Psoas muscle (tissue), 8 donors: ENCODE results near the gene ENDOD1. TPM values are rescaled to one million over a fixed set of nuclear protein-coding genes. Genes with fewer than 3 reads are reported as not detected.
"Not testable (repeated sequence)": the region's sequence is repeated elsewhere in the genome, so short reads cannot be mapped to it uniquely, and the experiment has no call there.

Experiments
- ATAC-seq, 4 donors: fragments of 200-7000 bp; cut with Tn5 transposase; one replicate each; pipeline ENCODE4 v1.9.1; 2020; ENCODE audit warnings: moderate library complexity in 3 of 4, mild to moderate bottlenecking in 2 of 4
- DNase-seq, 2 donors: peaks; one replicate each; pipeline ENCODE4 v3.0.0-alpha.2; 2020
- H3K27ac ChIP-seq: fragments of 200-600 bp; one replicate; pipeline ENCODE4 v1.8.0; 2022
- H3K27me3 ChIP-seq, 3 donors: fragments of 200-600 bp in 1 of 3; one replicate each; pipeline versions ENCODE4 v1.6.1 to v1.8.0; 2013 to 2022; ENCODE audit warnings: low read length in 2 of 3, mild to moderate bottlenecking in 2 of 3, moderate library complexity in 1 of 3; ENCODE audit not compliant: insufficient read depth in 3 of 3
- H3K36me3 ChIP-seq, 2 donors: fragments of 200-600 bp in 1 of 2; one replicate each; pipeline versions ENCODE4 v1.6.1 to v1.8.0; 2013 to 2022; ENCODE audit warnings: low read depth in 1 of 2, mild to moderate bottlenecking in 1 of 2, moderate library complexity in 1 of 2; ENCODE audit not compliant: insufficient read depth in 1 of 2
- H3K4me1 ChIP-seq: fragments of 200-600 bp; one replicate; pipeline ENCODE4 v1.8.0; 2022
- H3K4me3 ChIP-seq: fragments of 200-600 bp; one replicate; pipeline ENCODE4 v1.8.0; 2022; ENCODE audit warnings: mild to moderate bottlenecking
- H3K9me3 ChIP-seq: fragments of 200-600 bp; one replicate; pipeline ENCODE4 v1.8.0; 2022
- CTCF ChIP-seq: fragments of 200-600 bp; IDR thresholded peaks from one replicate; pipeline ENCODE4 v1.8.0; 2022; ENCODE audit warnings: antibody characterized with exemption
- WGBS, 3 donors: extraction: QIAGEN DNeasy Blood & Tissue Kit; methylation state at CpG; one replicate each; pipeline versions ENCODE4 v1.1.6 to v1.1.7; 2013; 5-methylcytosine and 5-hydroxymethylcytosine counted together
- intact Hi-C, 2 donors: fragments of 100-400 bp; cut with DNase I; formaldehyde crosslinking; loops; one replicate each; pipeline versions ENCODE4 v1.11.0 to v1.14.2; 2022
- polyA plus RNA-seq, 3 donors: library from polyadenylated mRNA; stranded (reverse); fragments of 200-250 nt; gene quantifications; one replicate each; pipeline ENCODE4 v1.2.3, GENCODE V29; 2013
- total RNA-seq, 4 donors: library from RNA; stranded (reverse); fragmentation: NEBNext Ultra II Directional in 2 of 4; extraction: Animal tissue kit (Norgen Biotek cat#: 25700) in 2 of 4; gene quantifications; one replicate each; pipeline versions ENCODE4 v1.2.1 to v1.2.4, GENCODE V29; 2021 to 2023
- donor health status: healthy with polysubstance abuse.
- donor health status: DM: no; HTN: no; CAD: no; lungs with moderate emphysema.
- donor health status: Bipolar disorder and iron deficiency.
- donor health status: healthy.
- donor health status: DM: yes; HTN: yes; CAD: no.
- donor health status: DM: no; HTN: no; CAD: no.
- donor health status: DM: no; HTN: no; CAD: no.
- donor health status: DM: yes; HTN: yes; CAD: no.

The ENDOD1 gene
- total and polyA plus RNA-seq, 7 donors = 9.8 to 55.3 (median 29.0) TPM

- Histone ChIP-seq H3K4me1 (no peaks in the 10 kb centered on the region), H3K27ac (no peak overlapping the region), H3K9me3 (no peaks in the 10 kb centered on the region), H3K36me3 (no peaks in the 10 kb centered on the region), H3K27me3 (peaks cover 0 to 4% (median 0%) of the 10 kb centered on the region in 3 donors), H3K4me3 (no peak overlapping the region)
- no peak for TF ChIP-seq CTCF
- ATAC-seq = no peak
- DNase-seq = no peak
- intact Hi-C loops = no loop called here
Measured at GRCh38 chr11:95045812-95046211, 43.8 kb upstream of the ENDOD1 start.

GRCh38 chr11:95049122-95049521 lies 40.5 kb upstream of the ENDOD1 start, which contains the start of gene KDM4F:
Gene KDM4F (plus strand): TSS chr11:95049422.
- H3K9me3 ChIP-seq, H3K4me1 ChIP-seq, intact Hi-C loops, DNase-seq, H3K27me3 ChIP-seq, ATAC-seq, H3K36me3 ChIP-seq, H3K27ac ChIP-seq, H3K4me3 ChIP-seq: not testable (repeated sequence)
- 63 to 73% (median 68%) methylated on average over 3 of the region's 3 CpGs for WGBS, 3 donors

GRCh38 chr11:95050595-95051202 lies 38.9 kb upstream of the ENDOD1 start:
- no peak for DNase-seq
- Histone ChIP-seq H3K27ac (no peak overlapping the region), H3K4me3 (no peak overlapping the region), H3K9me3 (no peaks in the 10 kb centered on the region), H3K27me3 (no peaks in the 10 kb centered on the region), H3K4me1 (no peaks in the 10 kb centered on the region), H3K36me3 (no peaks in the 10 kb centered on the region)
- no peak for TF ChIP-seq CTCF
- intact Hi-C loops = no loop called here
- no peak for ATAC-seq
- WGBS, 3 donors = 91 to 93% (median 93%) methylated on average over 22 of the region's 22 CpGs

GRCh38 chr11:95054356-95054755 lies 35.3 kb upstream of the ENDOD1 start:
- H3K27me3 ChIP-seq = no peaks in the 10 kb centered on the region
- intact Hi-C loops = no loop called here
- H3K27ac ChIP-seq = no peak overlapping the region
- no peak for DNase-seq
- H3K36me3 ChIP-seq = no peaks in the 10 kb centered on the region
- no peak for ATAC-seq
- H3K4me1 ChIP-seq = no peaks in the 10 kb centered on the region
- H3K9me3 ChIP-seq = no peaks in the 10 kb centered on the region
- WGBS, 3 donors = 57 to 69% (median 65%) methylated on average over 2 of the region's 2 CpGs
- no peak for TF ChIP-seq CTCF
- no peak overlapping the region for H3K4me3 ChIP-seq

GRCh38 chr11:95055283-95055897 lies 34.3 kb upstream of the ENDOD1 start:
- TF ChIP-seq CTCF = no peak
- DNase-seq (no peak), ATAC-seq (no peak)
- no peaks in the 10 kb centered on the region for H3K36me3 ChIP-seq
- no peaks in the 10 kb centered on the region for H3K4me1 ChIP-seq
- H3K4me3 ChIP-seq = no peak overlapping the region
- 43 to 45% (median 44%) methylated on average over 2 of the region's 2 CpGs for WGBS, 3 donors
- no peaks in the 10 kb centered on the region for H3K9me3 ChIP-seq
- intact Hi-C loops = no loop called here
- no peaks in the 10 kb centered on the region for H3K27me3 ChIP-seq
- H3K27ac ChIP-seq = no peak overlapping the region
